Measurements from ENCODE around the gene WDR1. TPM values are rescaled to one million over a fixed set of nuclear protein-coding genes. Genes with fewer than 3 reads are reported as not detected.

The WDR1 gene
- total RNA-seq, 2 experiments from 2014 or later = 77.6 to 152 TPM

GRCh38 chr4:10107111-10108091, 9.2 kb downstream of the WDR1 start:
- TF ChIP-seq CTCF (conservative IDR thresholded peaks at IDR 0.05; ENCODE audit: low read length) (no peak), EZH2phosphoT487 (IDR thresholded peaks at IDR 0.05; ENCODE audit: borderline replicate concordance, low read depth, low read length) (no peak)
- POLR2A ChIA-PET = no interaction called here
- no peak overlapping the region for H3K27ac ChIP-seq (ENCODE audit: low read depth, low read length, poor library complexity, severe bottlenecking)
- peaks cover 31% of the 10 kb centered on the region for H4K20me1 ChIP-seq (ENCODE audit: insufficient read depth, low read length)
- CTCF ChIA-PET (ENCODE audit: unreplicated experiment) = no interaction called here
- H3K9me2 ChIP-seq (ENCODE audit: insufficient read depth, low read length) = no peaks in the 10 kb centered on the region
- DNase-seq (ENCODE audit: low spot score) = no peak
- intact Hi-C loops (cut with micrococcal nuclease; ENCODE audit: unreplicated experiment) = no loop called here
- H3K9me3 ChIP-seq (ENCODE audit: low read length) = no peaks in the 10 kb centered on the region
- H3K36me3 ChIP-seq (ENCODE audit: insufficient read depth, low read length) = peaks cover 91% of the 10 kb centered on the region
- no peak overlapping the region for H2AFZ ChIP-seq (ENCODE audit: low read length)
- no peak overlapping the region for H3K4me3 ChIP-seq (ENCODE audit: low read depth, low read length, poor library complexity, severe bottlenecking)
- peaks cover 51% of the 10 kb centered on the region; the same call in 1 of the 2 replicates for H3K79me2 ChIP-seq (ENCODE audit: insufficient read depth, low read depth, low read length)
- no TSS peak for BruUV-seq (replicated peaks)
- no peak overlapping the region for H3K4me2 ChIP-seq (ENCODE audit: low read length)
- H3K4me1 ChIP-seq (ENCODE audit: insufficient read depth, low read length, poor library complexity, severe bottlenecking) = no peaks in the 10 kb centered on the region

- no peak for DNase-seq (ENCODE audit: low spot score)
- ChIA-PET POLR2A (interaction anchor here (0.9 kb wide), 1 partner anchor 11 kb away, joined by 5 read pairs; no protein-coding TSS in a partner anchor), CTCF (ENCODE audit: unreplicated experiment) (no interaction called here)
- BruUV-seq (replicated peaks) = no TSS peak
- Histone ChIP-seq H3K4me3 (ENCODE audit: low read depth, low read length, poor library complexity, severe bottlenecking) (no peak overlapping the region), H3K36me3 (ENCODE audit: insufficient read depth, low read length) (peaks cover 91% of the 10 kb centered on the region), H3K4me2 (ENCODE audit: low read length) (no peak overlapping the region), H3K9me2 (ENCODE audit: insufficient read depth, low read length) (no peaks in the 10 kb centered on the region), H3K79me2 (ENCODE audit: insufficient read depth, low read depth, low read length) (peaks cover 51% of the 10 kb centered on the region; the same call in 1 of the 2 replicates), H3K27ac (ENCODE audit: low read depth, low read length, poor library complexity, severe bottlenecking) (no peak overlapping the region), H3K4me1 (ENCODE audit: insufficient read depth, low read length, poor library complexity, severe bottlenecking) (no peaks in the 10 kb centered on the region), H4K20me1 (ENCODE audit: insufficient read depth, low read length) (peaks cover 31% of the 10 kb centered on the region), H2AFZ (ENCODE audit: low read length) (no peak overlapping the region), H3K9me3 (ENCODE audit: low read length) (no peaks in the 10 kb centered on the region)
- TF ChIP-seq EZH2phosphoT487 (IDR thresholded peaks at IDR 0.05; ENCODE audit: borderline replicate concordance, low read depth, low read length) = no peak
- no peak for TF ChIP-seq CTCF (conservative IDR thresholded peaks at IDR 0.05; ENCODE audit: low read length)
- intact Hi-C loops (cut with micrococcal nuclease; ENCODE audit: unreplicated experiment) = no loop called here
These were observed 10.1 kb downstream of the WDR1 start for GRCh38 chr4:10106421-10107039.
